Measurements from ENCODE around the gene SHANK3. TPM values are rescaled to one million over a fixed set of nuclear protein-coding genes. Genes with fewer than 3 reads are reported as not detected.
A peak's percentile ranks its signal among the peaks of the same experiment; 100 is the strongest.

Gene SHANK3
- total RNA-seq, 1 donor from 2014 or later = 50.6 TPM

DNA sequence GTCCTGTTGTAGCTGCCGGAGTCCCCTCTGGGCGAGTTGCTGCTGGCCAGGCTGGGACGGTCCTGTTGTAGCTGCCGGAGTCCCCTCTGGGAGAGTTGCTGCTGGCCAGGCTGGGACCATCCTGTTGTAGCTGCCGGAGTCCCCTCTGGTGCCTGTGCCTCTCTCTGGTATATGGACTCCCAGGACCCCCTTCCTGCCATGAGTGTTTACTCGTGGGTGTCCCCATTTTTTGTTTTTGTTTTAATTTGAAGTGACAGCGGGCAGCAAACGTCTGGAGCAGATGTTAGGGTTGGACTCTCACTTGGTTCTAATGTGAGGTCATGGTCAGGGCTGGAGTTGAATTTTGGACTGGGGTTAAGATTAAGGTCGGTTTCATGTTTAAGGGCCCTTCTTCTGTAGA, 14.2 kb downstream of the SHANK3 start:
- H3K9me3 ChIP-seq = no peaks in the 10 kb centered on the region
- H3K4me3 ChIP-seq = no peak overlapping the region
- ATAC-seq = no peak
- no peaks in the 10 kb centered on the region for H3K36me3 ChIP-seq
- TF ChIP-seq, protein P1, sequence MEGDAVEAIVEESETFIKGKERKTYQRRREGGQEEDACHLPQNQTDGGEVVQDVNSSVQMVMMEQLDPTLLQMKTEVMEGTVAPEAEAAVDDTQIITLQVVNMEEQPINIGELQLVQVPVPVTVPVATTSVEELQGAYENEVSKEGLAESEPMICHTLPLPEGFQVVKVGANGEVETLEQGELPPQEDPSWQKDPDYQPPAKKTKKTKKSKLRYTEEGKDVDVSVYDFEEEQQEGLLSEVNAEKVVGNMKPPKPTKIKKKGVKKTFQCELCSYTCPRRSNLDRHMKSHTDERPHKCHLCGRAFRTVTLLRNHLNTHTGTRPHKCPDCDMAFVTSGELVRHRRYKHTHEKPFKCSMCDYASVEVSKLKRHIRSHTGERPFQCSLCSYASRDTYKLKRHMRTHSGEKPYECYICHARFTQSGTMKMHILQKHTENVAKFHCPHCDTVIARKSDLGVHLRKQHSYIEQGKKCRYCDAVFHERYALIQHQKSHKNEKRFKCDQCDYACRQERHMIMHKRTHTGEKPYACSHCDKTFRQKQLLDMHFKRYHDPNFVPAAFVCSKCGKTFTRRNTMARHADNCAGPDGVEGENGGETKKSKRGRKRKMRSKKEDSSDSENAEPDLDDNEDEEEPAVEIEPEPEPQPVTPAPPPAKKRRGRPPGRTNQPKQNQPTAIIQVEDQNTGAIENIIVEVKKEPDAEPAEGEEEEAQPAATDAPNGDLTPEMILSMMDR (IDR thresholded peaks at IDR 0.05) = no peak
- H3K27ac ChIP-seq = no peak overlapping the region
- DNase-seq = no peak
- H3K27me3 ChIP-seq (ENCODE audit: low read depth) = no peaks in the 10 kb centered on the region
- peaks cover 9% of the 10 kb centered on the region for H3K4me1 ChIP-seq
- intact Hi-C loops (cut with DNase I) = no loop called here

DNA sequence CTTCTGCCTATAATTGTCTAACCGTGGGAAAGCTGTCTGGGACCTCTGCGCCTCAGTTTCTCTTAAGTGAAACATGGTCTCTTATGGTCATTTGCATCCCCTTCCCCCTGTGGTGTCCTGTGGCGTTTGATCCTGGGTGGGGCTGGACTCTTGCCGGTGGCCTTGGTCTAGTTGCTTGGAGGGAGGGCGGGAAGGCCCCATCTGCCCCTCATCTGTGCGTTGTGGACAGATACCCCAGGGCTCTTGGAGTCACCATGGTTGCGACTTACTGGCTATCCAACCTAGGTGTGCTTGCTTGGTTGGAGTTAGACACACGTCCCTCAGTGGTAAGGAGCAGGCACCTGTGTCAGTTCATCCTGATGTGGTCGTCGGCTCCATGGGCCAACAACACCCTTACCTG, 15.2 kb downstream of the SHANK3 start:
- TF ChIP-seq, protein P1 (IDR thresholded peaks at IDR 0.05) = no peak
- H3K4me3 ChIP-seq = no peak overlapping the region
- H3K27me3 ChIP-seq (ENCODE audit: low read depth) = no peaks in the 10 kb centered on the region
- no peaks in the 10 kb centered on the region for H3K9me3 ChIP-seq
- H3K36me3 ChIP-seq = no peaks in the 10 kb centered on the region
- no peak for DNase-seq
- intact Hi-C loops (cut with DNase I) = no loop called here
- peaks cover 17% of the 10 kb centered on the region for H3K4me1 ChIP-seq
- no peak for ATAC-seq
- no peak overlapping the region for H3K27ac ChIP-seq

DNA sequence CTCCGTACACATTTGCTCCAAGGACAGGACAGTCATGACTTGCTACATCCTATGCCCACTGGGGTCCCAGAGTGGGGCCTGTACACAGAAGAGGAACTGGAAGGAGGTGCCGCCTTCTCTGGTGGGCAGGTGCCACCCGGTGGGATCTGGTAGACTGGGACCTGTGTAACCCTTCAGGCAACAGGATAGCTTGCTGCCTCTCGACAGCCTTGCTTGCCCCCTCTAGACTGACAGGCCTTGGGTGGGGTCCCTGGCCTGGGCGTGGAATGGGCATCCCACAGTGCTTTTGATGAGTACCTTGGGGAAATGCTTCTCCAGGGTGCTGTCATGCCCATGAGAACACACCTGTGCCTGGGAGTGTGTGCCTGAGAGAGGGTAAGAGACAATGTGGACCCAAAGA, 15.8 kb downstream of the SHANK3 start:
- H3K27ac ChIP-seq = no peak overlapping the region
- ATAC-seq = peak in 1 of 2 donors; percentile 20
- H3K27me3 ChIP-seq (ENCODE audit: low read depth) = no peaks in the 10 kb centered on the region
- no peak overlapping the region for H3K4me3 ChIP-seq
- TF ChIP-seq, protein P1 (IDR thresholded peaks at IDR 0.05) = no peak
- intact Hi-C loops (cut with DNase I) = no loop called here
- no peak for DNase-seq
- no peaks in the 10 kb centered on the region for H3K36me3 ChIP-seq
- H3K9me3 ChIP-seq = no peaks in the 10 kb centered on the region
- peaks cover 22% of the 10 kb centered on the region for H3K4me1 ChIP-seq

DNA sequence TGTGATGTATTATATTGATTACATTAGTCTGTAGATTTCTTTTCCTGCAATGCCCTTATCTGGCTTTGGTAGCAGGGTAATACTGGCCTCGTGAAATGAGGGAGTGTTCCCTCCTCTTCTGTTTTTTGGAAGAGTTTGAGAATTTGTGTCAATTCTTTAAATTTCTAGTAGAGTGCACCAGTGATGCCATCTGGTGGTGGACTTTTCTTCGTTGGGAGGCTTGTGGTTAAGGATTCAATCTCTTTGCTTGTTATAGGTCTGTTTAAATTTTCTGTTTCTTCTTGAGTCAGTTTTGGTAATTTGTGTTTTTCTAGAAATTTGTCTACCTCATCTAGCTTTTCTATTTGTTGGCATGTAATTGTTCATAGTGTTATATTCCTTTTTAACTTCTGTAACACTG, 18.9 kb downstream of the SHANK3 start:
- no peak for ATAC-seq
- peaks cover 47% of the 10 kb centered on the region for H3K4me1 ChIP-seq
- no peaks in the 10 kb centered on the region for H3K9me3 ChIP-seq
- H3K4me3 ChIP-seq = no peak overlapping the region
- H3K27me3 ChIP-seq (ENCODE audit: low read depth) = no peaks in the 10 kb centered on the region
- intact Hi-C loops (cut with DNase I) = no loop called here
- TF ChIP-seq, protein P1 (IDR thresholded peaks at IDR 0.05) = peak; percentile 37
- no peak for DNase-seq
- peaks cover 3% of the 10 kb centered on the region for H3K36me3 ChIP-seq
- H3K27ac ChIP-seq = no peak overlapping the region

DNA sequence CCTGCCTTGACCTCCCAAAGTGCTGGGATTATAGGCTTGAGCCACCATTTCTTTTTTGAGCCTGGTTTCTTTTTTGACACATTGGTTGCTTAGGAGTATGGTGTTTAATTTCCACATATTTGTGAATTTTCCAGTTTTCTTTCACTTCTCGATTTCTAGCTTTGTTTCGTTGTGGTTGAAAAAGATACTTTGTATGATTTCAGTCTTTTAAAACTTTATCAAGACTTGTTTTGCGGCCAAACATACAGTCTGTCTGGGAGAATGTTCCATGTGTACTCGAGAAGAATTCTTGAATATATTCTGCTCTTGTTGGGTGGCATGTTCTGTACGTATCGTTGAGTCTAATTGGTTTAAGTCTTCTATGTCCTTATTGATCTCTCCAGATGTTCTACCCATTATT, 20.8 kb downstream of the SHANK3 start:
- no peak overlapping the region for H3K27ac ChIP-seq
- peaks cover 52% of the 10 kb centered on the region for H3K4me1 ChIP-seq
- no peak for DNase-seq
- H3K4me3 ChIP-seq = no peak overlapping the region
- H3K27me3 ChIP-seq (ENCODE audit: low read depth) = no peaks in the 10 kb centered on the region
- ATAC-seq = no peak
- intact Hi-C loops (cut with DNase I) = no loop called here
- H3K9me3 ChIP-seq = no peaks in the 10 kb centered on the region
- peaks cover 3% of the 10 kb centered on the region for H3K36me3 ChIP-seq
- TF ChIP-seq, protein P1 (IDR thresholded peaks at IDR 0.05) = no peak

DNA sequence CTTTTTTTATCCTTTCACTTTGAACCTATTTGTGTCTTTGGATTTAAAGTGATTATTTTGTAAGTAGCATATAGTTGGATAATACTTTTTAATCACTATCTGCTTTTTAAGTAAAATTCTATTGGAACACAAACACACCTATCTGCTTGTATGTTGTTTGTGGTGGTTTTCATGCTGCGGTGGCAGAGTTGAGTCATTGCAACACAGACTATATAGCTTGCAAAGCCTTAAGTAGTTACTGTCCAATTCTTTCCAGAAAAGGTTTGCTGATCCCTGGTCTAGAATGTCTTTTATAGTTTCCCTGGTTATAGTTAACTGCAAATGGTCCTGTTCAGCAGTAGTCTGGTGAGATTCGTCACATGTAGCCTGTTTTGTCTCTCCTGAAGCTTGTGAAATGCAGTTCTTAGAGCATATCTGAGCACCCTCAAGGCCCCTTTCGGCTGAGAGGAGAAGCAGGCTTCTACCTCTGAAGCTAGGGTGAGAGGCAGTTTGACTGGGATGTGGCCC, 21.5 kb downstream of the SHANK3 start:
- no peak for DNase-seq

More for the DNA sequence above, 21.5 kb downstream of the SHANK3 start:
- ATAC-seq = no peak
- intact Hi-C loops (cut with DNase I) = no loop called here
- TF ChIP-seq, protein P1 (IDR thresholded peaks at IDR 0.05) = no peak
- no peak overlapping the region for H3K4me3 ChIP-seq
- H3K4me1 ChIP-seq = peaks cover 59% of the 10 kb centered on the region
- H3K27me3 ChIP-seq (ENCODE audit: low read depth) = no peaks in the 10 kb centered on the region
- no peaks in the 10 kb centered on the region for H3K9me3 ChIP-seq
- peaks cover 5% of the 10 kb centered on the region for H3K36me3 ChIP-seq
- H3K27ac ChIP-seq = no peak overlapping the region
